Activated naive CD4-positive, alpha-beta T cell treated with anti-CD3 and anti-CD28 coated beads, Interleukin-2, amount 50 U/mL, for 72 hours (primary cell): ENCODE results near the gene OR1E2. TPM values are rescaled to one million over a fixed set of nuclear protein-coding genes. Genes with fewer than 3 reads are reported as not detected.
"Not testable (repeated sequence)": the region's sequence is repeated elsewhere in the genome, so short reads cannot be mapped to it uniquely, and the experiment has no call there.

Source experiments
- ATAC-seq, 2 donors: fragments of 150-1000 bp; cut with Tn5 transposase; 2 replicates each; pipeline ENCODE4 v1.10.0; 2021; ENCODE audit warnings: mild to moderate bottlenecking in 2 of 2, moderate library complexity in 2 of 2
- DNase-seq, 2 donors: peaks; one replicate each; pipeline ENCODE4 v3.0.0; 2021 to 2022; ENCODE audit warnings: low spot score in 2 of 2
- H3K27ac Mint-ChIP-seq, 2 donors: one replicate each; pipeline ENCODE4 v1.8.0; 2022; ENCODE audit warnings: mild to moderate bottlenecking in 2 of 2, mixed read lengths in 2 of 2
- H3K36me3 Mint-ChIP-seq, 2 donors: one replicate each; pipeline ENCODE4 v1.8.0; 2022; ENCODE audit warnings: mixed read lengths in 2 of 2
- H3K9me3 Mint-ChIP-seq, 2 donors: one replicate each; pipeline ENCODE4 v1.8.0; 2022; ENCODE audit warnings: mixed read lengths in 2 of 2
- total RNA-seq, 2 donors: library from RNA; stranded (reverse); gene quantifications; one replicate each; pipeline ENCODE4 v1.2.3, GENCODE V29; 2022

Gene OR1E2
- not detected for total RNA-seq

DNA sequence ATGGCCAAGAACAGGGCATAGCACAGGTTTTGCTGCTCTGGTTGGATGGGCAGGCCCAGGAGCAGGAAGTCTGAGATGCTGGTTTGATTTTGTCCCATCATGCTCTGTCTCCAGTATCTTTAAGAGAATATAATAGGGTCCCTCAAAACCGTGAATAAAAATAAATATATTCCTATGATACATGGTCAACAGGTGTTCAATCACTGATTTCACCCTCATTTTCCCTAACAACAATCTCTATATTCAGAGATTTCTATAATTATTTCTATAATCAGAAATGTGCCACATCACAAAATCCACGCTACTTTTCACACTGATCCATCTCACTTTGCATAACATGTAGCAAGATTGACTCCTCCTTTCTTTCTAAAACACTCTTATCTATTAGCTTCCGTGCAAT lies at the start of gene OR1E2:
Gene OR1E2, minus strand, starts transcription at position 101 of the 400 bp plus-strand sequence. Its CDS starts 0 bp downstream, at position 101.
- no peak for ATAC-seq
- Mint-ChIP-seq H3K27ac (no peak within 1 kb of the TSS), H3K9me3 (no peaks in the 10 kb centered on the region), H3K36me3 (no peaks in the 10 kb centered on the region)
- DNase-seq, result no peak

- Mint-ChIP-seq H3K27ac (no peak overlapping the region), H3K36me3 (no peaks in the 10 kb centered on the region), H3K9me3 (no peaks in the 10 kb centered on the region)
- no peak for DNase-seq
- ATAC-seq, result no peak
Measured at GRCh38 chr17:3482852-3483251, 49.2 kb upstream of the OR1E2 start.

- no peaks in the 10 kb centered on the region for H3K9me3 Mint-ChIP-seq
Measured at GRCh38 chr17:3479988-3480387, 46.3 kb upstream of the OR1E2 start.

GRCh38 chr17:3475812-3476610 lies 42.4 kb upstream of the OR1E2 start, which contains the start of gene ASPA:
TSS of gene ASPA (plus strand) at chr17:3475997. CDS start at chr17:3476160, 163 bp downstream.
- DNase-seq (no peak), ATAC-seq (no peak)
- H3K36me3 Mint-ChIP-seq, result no peaks in the 10 kb centered on the region
- H3K27ac Mint-ChIP-seq, result peak within 1 kb of the TSS in 1 of 2 donors; percentile 0
- H3K9me3 Mint-ChIP-seq, result no peaks in the 10 kb centered on the region

More at GRCh38 chr17:3479988-3480387, 46.3 kb upstream of the OR1E2 start:
- no peak overlapping the region for H3K27ac Mint-ChIP-seq
- H3K36me3 Mint-ChIP-seq, result no peaks in the 10 kb centered on the region
- ATAC-seq (no peak), DNase-seq (no peak)

DNA sequence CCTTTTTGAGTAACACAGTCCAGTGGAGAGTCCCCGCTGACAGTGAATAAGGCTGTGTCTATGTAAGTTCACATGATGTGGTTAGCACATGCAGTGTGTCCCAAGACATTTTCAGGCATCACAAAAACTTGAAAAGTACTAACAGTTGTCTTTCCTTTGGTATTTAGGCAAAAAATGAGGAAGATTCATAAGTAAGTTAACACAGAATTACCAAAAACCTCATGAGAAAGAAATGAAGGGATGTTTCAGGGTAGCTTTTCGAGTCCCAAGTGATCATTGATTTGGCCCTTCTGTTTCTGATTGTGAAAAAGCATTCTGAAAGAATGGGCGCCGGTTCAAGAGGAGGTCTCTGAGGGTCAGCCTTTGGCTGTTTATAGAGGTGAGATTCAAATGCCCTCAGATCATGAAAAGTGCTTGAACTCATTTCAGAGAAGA lies 41.6 kb upstream of the OR1E2 start:
- Mint-ChIP-seq H3K27ac (no peak overlapping the region), H3K9me3 (no peaks in the 10 kb centered on the region), H3K36me3 (no peaks in the 10 kb centered on the region)
- ATAC-seq (no peak), DNase-seq (no peak)

- no peak overlapping the region for H3K27ac Mint-ChIP-seq
- H3K9me3 Mint-ChIP-seq, result no peaks in the 10 kb centered on the region
- H3K36me3 Mint-ChIP-seq, result no peaks in the 10 kb centered on the region
- DNase-seq (no peak), ATAC-seq (no peak)
Measured at GRCh38 chr17:3474212-3474611, 40.6 kb upstream of the OR1E2 start.

GRCh38 chr17:3472137-3472536 lies 38.5 kb upstream of the OR1E2 start:
- DNase-seq, result no peak
- H3K27ac Mint-ChIP-seq, result no peak overlapping the region
- no peaks in the 10 kb centered on the region for H3K9me3 Mint-ChIP-seq
- no peaks in the 10 kb centered on the region for H3K36me3 Mint-ChIP-seq
- no peak for ATAC-seq

DNA sequence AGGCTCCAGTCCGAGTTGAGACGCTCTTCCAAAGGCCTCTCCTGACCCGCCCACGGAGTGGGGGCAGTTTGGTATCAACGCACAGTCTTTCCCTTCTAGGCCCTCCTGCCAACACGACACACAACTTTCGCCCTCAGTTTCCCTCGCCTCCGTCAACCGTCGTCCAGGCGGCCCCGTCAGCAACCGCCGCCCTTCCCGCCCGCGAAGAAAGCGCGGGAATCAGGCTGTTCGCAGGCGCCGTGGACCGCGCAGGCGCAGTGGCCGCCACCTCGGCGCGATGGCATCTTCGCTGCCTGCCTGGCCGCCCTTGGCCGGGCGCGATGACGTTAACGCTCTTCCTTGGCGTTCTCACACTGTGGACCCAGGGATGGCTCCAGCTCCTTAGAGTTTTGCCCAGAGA lies 38.0 kb upstream of the OR1E2 start, which contains the start of gene SPATA22:
Gene SPATA22, minus strand, starts transcription at position 221 of the 400 bp plus-strand sequence. CDS start 2,494 bp downstream, outside the sequence.
- ATAC-seq, result no peak
- Mint-ChIP-seq H3K27ac (no peak within 1 kb of the TSS), H3K9me3 (no peaks in the 10 kb centered on the region), H3K36me3 (no peaks in the 10 kb centered on the region)
- no peak for DNase-seq

GRCh38 chr17:3469529-3469928 lies 35.9 kb upstream of the OR1E2 start:
- DNase-seq (no peak), ATAC-seq (no peak)
- Mint-ChIP-seq H3K27ac (no peak overlapping the region), H3K36me3 (no peaks in the 10 kb centered on the region), H3K9me3 (no peaks in the 10 kb centered on the region)

DNA sequence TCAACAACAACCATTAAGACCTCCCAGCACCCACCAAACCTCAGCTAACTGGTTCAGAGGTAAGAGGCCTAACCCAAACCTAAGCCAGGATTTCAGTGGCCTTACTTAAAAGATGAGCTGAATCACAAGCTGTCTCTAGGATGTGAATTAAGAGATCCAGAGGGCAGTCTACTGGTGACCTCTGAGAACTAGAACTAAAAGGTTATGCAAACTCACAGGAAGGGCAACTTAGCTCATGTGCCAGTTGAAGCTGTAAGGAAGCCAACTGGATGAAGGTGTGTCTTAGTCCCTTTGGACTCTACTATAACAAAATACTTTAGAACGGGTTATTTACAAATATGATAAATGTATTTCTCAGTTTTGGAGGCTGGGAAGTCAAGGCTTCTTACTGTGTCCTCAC lies 32.7 kb upstream of the OR1E2 start:
- not testable (repeated sequence) for H3K36me3 Mint-ChIP-seq, H3K27ac Mint-ChIP-seq, ATAC-seq, H3K9me3 Mint-ChIP-seq, DNase-seq

- DNase-seq (no peak), ATAC-seq (no peak)
- Mint-ChIP-seq H3K27ac (no peak overlapping the region), H3K9me3 (no peaks in the 10 kb centered on the region), H3K36me3 (no peaks in the 10 kb centered on the region)
Measured at GRCh38 chr17:3448059-3448665, 14.5 kb upstream of the OR1E2 start.

DNA sequence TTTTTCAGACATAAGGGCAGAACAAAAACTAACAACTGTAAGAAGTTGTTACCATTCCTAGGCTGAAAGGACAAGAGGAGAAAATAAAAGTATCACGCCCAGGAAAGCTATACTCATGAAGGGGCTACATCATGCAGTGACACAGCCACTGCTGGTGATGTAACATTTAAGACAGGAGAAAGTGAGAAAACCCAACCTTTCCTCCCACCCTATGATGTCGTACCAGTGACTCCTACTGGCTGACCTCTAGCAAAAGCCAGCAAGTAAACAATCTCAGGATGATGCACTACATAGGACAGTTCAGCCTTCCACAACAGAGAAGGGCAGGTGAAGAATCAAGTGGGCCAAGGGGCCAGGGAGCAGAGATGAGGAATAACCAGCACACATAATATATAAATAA lies 14.0 kb upstream of the OR1E2 start:
- H3K27ac Mint-ChIP-seq, result no peak overlapping the region
- H3K36me3 Mint-ChIP-seq, result no peaks in the 10 kb centered on the region
- DNase-seq (no peak), ATAC-seq (no peak)
- H3K9me3 Mint-ChIP-seq, result no peaks in the 10 kb centered on the region

- Mint-ChIP-seq H3K27ac (no peak overlapping the region), H3K9me3 (no peaks in the 10 kb centered on the region), H3K36me3 (no peaks in the 10 kb centered on the region)
- ATAC-seq (no peak), DNase-seq (no peak)
Measured at GRCh38 chr17:3440451-3440850, 6.8 kb upstream of the OR1E2 start.

- Mint-ChIP-seq H3K9me3 (no peaks in the 10 kb centered on the region), H3K36me3 (no peaks in the 10 kb centered on the region), H3K27ac (no peak overlapping the region)
- no peak for ATAC-seq
- no peak for DNase-seq
Measured at GRCh38 chr17:3438368-3438767, 4.7 kb upstream of the OR1E2 start.

- H3K36me3 Mint-ChIP-seq, ATAC-seq, H3K9me3 Mint-ChIP-seq, H3K27ac Mint-ChIP-seq: not testable (repeated sequence)
- peak in 1 of 2 donors; percentile 13 for DNase-seq
Measured at GRCh38 chr17:3433215-3433614, 426 bp downstream of the OR1E2 start.

- DNase-seq, result no peak
- no peak overlapping the region for H3K27ac Mint-ChIP-seq
- ATAC-seq, result no peak
- H3K9me3 Mint-ChIP-seq, result peaks cover 3 to 4% of the 10 kb centered on the region in 2 donors
- peaks cover 0 to 6% of the 10 kb centered on the region in 2 donors for H3K36me3 Mint-ChIP-seq
Measured at GRCh38 chr17:3418222-3418621, 15.4 kb downstream of the OR1E2 start.

- H3K27ac Mint-ChIP-seq, result no peak overlapping the region
- ATAC-seq (no peak), DNase-seq (no peak)
- H3K9me3 Mint-ChIP-seq, result no peaks in the 10 kb centered on the region
- no peaks in the 10 kb centered on the region for H3K36me3 Mint-ChIP-seq
Measured at GRCh38 chr17:3415610-3416009, 18.0 kb downstream of the OR1E2 start.
